HG03135 (cell line): ENCODE results near the gene TMX4.

Source experiments
- ATAC-seq: cut with Tn5 transposase; IDR thresholded peaks from one replicate; pipeline ENCODE4 v1.9.1; 2021; ENCODE audit warnings: mild to moderate bottlenecking, moderate library complexity; ENCODE audit not compliant: unreplicated experiment

TMX4 gene

DNA sequence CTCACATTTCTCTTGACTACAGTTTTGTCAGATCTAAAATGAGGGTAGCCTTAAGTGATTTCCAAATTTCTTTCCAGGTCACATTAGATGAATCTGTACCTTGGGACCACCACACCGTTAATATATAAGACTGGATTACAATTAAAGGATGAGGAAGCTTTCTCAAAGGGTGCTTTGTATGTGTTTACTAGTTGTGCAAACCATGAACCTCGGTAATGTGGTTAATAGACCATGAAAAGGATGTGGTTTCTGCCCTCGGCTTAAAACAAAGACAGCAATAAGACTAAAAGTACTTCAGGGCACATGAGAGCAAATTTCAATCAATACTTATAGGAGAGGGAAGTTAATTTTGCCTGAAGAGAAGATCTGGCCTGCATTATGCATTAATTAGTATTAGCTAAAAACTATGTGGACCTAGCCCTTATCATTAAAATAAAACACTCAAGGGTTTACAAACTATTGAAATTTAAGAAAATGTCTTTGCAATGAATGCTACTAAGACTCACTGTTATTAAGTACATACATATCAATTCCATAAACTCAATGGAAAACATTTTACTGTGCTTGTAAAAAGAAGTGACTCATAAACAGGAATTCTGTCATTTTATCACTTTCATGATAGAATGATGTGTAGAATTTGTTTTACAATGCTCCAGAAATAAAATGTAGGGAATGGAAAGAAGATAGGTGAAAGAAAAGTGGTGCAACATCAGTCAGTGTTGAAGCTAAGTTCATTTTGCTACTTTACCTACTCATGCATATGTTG is 936 bp upstream of the TMX4 start:
- ATAC-seq: peak; percentile 36

DNA sequence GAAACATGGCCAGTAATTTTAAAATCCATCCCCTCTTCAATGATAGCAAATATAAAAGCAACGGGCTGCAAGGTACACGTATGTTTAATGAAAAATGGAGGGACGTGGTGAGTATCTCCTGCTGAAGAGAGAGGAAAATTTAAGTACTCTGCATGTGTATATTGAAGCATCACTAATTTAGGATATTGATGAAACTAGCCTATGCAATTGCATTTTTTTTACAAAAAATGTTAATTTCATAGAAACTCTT is 362 bp upstream of the TMX4 start:
- no peak for ATAC-seq

GRCh38 chr20:8018958-8019245 is 659 bp downstream of the TMX4 start:
- ATAC-seq: peak; percentile 59

DNA sequence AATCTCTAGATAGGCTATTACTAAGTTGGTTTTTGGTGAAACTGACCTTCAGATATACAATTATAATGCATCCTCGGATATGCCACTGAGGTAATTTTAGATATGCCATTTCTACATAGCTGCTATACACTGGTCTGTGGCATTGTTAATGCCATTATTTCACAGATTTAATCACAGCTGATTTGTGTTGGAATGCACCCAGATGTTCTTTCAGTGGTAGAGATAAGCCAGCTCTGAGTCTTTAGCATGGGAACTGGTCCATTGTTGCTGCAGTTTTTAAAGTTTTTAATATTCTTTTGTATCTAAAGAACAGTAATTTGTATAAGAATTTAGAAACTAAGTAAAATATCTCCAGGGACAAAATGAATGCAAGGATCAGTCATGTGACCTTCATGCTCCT is 6.8 kb downstream of the TMX4 start:
- no peak for ATAC-seq

- no peak for ATAC-seq
Measured at GRCh38 chr20:8008733-8009132, 10.8 kb downstream of the TMX4 start.

- no peak for ATAC-seq
Measured at GRCh38 chr20:8007490-8007889, 12.1 kb downstream of the TMX4 start.

DNA sequence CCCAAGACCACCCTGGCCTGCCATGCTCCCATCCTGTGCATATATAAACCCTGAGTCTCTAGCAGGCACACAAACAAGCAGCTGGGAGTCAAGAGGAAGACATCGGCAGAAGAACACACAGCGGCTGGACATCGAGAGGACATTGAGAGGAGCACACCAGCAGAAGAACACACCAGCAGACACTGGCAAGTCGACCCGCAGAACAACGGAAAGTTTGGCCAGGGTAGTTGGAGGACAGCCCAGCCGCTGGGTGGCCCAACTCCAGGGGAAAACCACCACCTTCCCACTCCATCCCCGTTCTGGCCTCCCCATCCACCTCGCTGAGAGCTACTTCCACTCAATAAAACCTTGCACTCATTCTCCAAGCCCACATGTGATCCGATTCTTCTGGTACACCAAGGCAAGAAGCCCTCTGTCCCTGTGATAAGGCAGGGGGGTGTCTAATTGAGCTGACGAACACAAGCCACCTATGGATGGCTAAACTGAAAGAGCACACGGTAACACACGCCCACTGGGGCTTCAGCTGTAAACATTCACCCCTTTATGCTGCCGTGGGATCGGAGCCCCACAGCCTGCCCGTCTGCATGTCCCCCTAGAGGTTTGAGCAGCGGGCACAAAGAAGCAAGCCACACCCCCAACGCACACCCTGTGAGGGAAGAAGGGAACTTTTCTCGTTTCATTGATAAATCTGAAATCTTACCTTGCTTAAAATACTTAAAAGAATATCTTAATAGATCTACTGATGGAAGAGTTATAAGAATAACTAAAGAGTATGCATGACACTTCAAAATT is 13.8 kb downstream of the TMX4 start:
- ATAC-seq: no peak

GRCh38 chr20:8005033-8005432 is 14.5 kb downstream of the TMX4 start:
- no peak for ATAC-seq

DNA sequence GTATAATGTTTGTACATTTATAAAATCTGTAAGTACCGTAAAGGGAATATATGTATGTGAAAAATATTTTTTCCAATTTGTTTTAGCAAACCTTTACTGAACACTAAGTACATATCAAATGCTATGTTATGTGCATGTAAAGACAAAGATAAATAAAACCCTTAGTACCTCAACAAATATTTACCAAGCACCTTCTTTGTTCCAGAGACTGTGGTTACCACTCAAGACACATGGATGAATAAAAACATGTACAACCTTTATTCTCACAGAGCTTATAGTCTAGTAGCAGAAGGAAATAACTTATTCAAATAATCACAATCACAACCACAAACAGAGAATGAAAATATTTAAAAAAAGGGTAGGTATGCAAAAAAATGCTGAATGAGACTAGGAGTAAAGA is 17.5 kb downstream of the TMX4 start:
- no peak for ATAC-seq

GRCh38 chr20:8000796-8001195 is 18.8 kb downstream of the TMX4 start:
- ATAC-seq: no peak

GRCh38 chr20:7996898-7997297 is 22.7 kb downstream of the TMX4 start:
- no peak for ATAC-seq

- no peak for ATAC-seq
Measured at GRCh38 chr20:7994809-7995208, 24.8 kb downstream of the TMX4 start.

DNA sequence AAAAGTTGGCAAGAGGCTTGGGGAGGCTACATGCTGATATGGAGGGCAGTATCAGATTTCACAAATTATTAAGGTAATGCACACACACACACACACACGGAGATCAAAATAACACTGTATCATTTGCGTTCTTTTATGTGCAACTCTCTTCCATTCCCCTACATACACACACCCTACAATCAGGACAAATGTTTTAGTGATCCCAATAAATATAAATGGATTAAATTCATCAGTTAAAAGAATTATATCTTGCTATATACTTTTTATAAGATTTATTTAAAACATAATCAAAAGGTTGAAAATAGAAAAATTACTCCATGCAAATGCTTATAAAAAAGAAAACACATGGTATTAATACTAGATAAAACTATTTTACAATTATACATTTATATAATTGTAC is 25.9 kb downstream of the TMX4 start:
- no peak for ATAC-seq

DNA sequence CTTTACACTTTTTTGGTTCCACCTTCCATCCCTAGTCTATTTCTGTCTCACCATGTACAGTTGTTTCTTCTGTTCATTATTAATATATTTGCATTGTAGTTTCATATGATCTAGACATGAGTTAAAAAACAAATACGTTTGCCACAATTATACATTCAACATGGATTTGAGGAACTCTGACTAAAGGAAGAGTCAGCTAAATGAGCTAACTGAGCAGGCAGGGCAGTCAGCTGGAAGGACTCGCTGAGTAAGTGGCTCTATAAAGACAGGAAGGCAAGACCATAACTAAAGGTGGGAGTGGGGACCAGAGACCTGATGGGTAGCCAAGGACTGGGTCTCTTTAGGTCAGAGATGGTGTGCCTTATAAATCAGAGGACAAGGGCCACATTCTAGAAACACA is 26.3 kb downstream of the TMX4 start:
- no peak for ATAC-seq

- no peak for ATAC-seq
Measured at GRCh38 chr20:7990385-7990784, 29.2 kb downstream of the TMX4 start.

- ATAC-seq: no peak
Measured at GRCh38 chr20:7989379-7989778, 30.2 kb downstream of the TMX4 start.

DNA sequence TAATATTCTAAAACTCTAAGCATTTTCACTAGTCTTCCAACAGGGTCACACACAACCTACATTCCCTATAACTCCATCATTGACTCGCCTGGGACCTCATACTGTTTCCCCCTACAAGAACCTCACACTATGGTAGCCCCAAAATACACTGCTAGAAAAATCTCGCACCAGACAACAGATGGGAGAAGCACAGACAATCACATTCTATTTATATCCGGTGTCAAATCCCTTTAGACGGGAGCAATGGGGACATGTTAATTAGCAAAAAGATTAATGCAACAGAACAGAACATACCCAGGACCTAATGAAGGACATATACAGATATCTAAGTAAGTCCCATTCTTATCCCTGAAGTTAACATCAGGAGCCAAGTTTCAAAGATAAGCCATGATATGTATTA is 33.6 kb downstream of the TMX4 start:
- no peak for ATAC-seq

DNA sequence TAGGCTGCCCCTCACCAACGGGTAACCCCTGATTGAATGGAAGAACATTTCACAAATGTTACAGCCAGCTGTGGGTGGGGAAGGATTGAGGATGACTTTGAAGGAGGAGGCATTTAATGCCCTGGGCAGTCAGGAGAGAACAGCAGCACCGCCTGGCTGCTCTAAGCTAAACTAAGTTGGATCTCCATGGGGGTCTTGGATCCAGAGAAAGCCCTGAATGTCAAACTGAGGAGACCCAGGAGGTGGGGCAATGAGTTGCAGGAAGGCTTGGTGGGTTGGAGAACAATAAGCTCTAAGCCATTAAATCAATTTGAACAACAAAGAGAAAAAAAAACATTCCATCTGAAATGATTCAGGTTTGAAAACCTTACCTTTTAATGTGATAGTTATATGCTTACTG is 35.4 kb downstream of the TMX4 start:
- no peak for ATAC-seq

DNA sequence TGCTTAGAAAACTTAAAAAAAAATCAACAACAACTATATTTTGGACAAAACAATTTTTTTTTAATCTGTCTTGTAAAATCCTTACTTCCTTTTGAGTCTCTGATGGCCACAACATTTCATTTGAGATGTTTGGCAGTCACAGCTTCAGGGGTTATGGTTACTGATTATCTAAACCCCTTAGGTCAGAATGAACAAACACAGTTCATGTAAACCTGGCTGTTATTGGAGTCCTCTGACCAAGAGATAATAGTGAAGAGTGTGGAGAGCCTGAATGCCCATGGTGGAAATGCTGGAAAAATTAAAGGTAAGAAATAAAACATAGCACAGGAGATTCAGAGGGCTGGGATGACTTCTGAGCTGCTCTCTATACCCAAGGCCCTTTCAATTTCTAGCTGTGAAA is 38.2 kb downstream of the TMX4 start:
- ATAC-seq: no peak

- no peak for ATAC-seq
Measured at GRCh38 chr20:7980332-7981046, 39.1 kb downstream of the TMX4 start.

- ATAC-seq: no peak
Measured at GRCh38 chr20:7977709-7978108, 41.9 kb downstream of the TMX4 start.

- no peak for ATAC-seq
Measured at GRCh38 chr20:7975851-7976414, 43.6 kb downstream of the TMX4 start.
